SK-N-SH treated with all-trans-retinoic acid at 6 μM for 48 hours (cell line): Measurements from ENCODE around the gene PGM1.
A peak's percentile ranks its signal among the peaks of the same experiment; 100 is the strongest.

Experiments used
- ATAC-seq: fragments of 200-7000 bp; cut with Tn5 transposase; 3 replicates; pipeline ENCODE4 v1.9.1; 2020; ENCODE audit warnings: mild to moderate bottlenecking, moderate library complexity
- BACH2 ChIP-seq: fragments of 250-450 bp; sonication (Bioruptor Pico); IDR thresholded peaks from 2 replicates; pipeline ENCODE4 v1.9.0; 2021; ENCODE audit warnings: mild to moderate bottlenecking, borderline replicate concordance
- ESRRG ChIP-seq: fragments of 250-450 bp; sonication (Bioruptor Pico); IDR thresholded peaks from 2 replicates; pipeline ENCODE4 v1.6.1; 2021; ENCODE audit warnings: mild to moderate bottlenecking
- GLIS3 ChIP-seq: fragments of 250-450 bp; sonication (Bioruptor Pico); IDR thresholded peaks from 2 replicates; pipeline ENCODE4 v1.5.0; 2020; ENCODE audit warnings: mild to moderate bottlenecking, moderate library complexity
- ISL1 ChIP-seq: fragments of 250-450 bp; sonication (Bioruptor Pico); IDR thresholded peaks from 2 replicates; pipeline ENCODE4 v2.1.2; 2022; ENCODE audit warnings: mild to moderate bottlenecking, moderate library complexity
- OSR1 ChIP-seq: fragments of 250-450 bp; sonication (Bioruptor Pico); IDR thresholded peaks from 2 replicates; pipeline ENCODE4 v1.8.0; 2022; ENCODE audit warnings: moderate library complexity, mild to moderate bottlenecking, inconsistent platforms
- RARB ChIP-seq: fragments of 250-450 bp; sonication (Bioruptor Pico); IDR thresholded peaks from 2 replicates; pipeline ENCODE4 v1.8.0; 2021; ENCODE audit warnings: mild to moderate bottlenecking, moderate library complexity
- SNAI2 ChIP-seq: fragments of 250-450 bp; sonication (Bioruptor Pico); IDR thresholded peaks from 2 replicates; pipeline ENCODE4 v1.5.0; 2020; ENCODE audit warnings: mild to moderate bottlenecking, moderate library complexity
- TOX ChIP-seq: fragments of 250-450 bp; sonication (Bioruptor Pico); IDR thresholded peaks from 2 replicates; pipeline ENCODE4 v1.8.0; 2021; ENCODE audit warnings: mild to moderate bottlenecking, moderate library complexity, borderline replicate concordance
- ZC3H10 ChIP-seq: fragments of 250-450 bp; sonication (Bioruptor Pico); IDR thresholded peaks from 2 replicates; pipeline ENCODE4 v1.5.1; 2021; ENCODE audit warnings: mild to moderate bottlenecking, moderate library complexity
- ZFP30 ChIP-seq: fragments of 450-650 bp; formaldehyde crosslinking; IDR thresholded peaks from 2 replicates; pipeline ENCODE4 v1.5.0; 2022; ENCODE audit warnings: mild to moderate bottlenecking, moderate library complexity
- ZNF70 ChIP-seq: fragments of 450-650 bp; formaldehyde crosslinking; IDR thresholded peaks from 2 replicates; pipeline ENCODE4 v1.5.0; 2020; ENCODE audit warnings: mild to moderate bottlenecking, moderate library complexity
- ZNF8 ChIP-seq: fragments of 450-650 bp; formaldehyde crosslinking; IDR thresholded peaks from 2 replicates; pipeline ENCODE4 v1.5.0; 2020; ENCODE audit warnings: mild to moderate bottlenecking, moderate library complexity
- TF ChIP-seq, protein P1 (sequence below): fragments of 250-450 bp; sonication (Bioruptor Pico); IDR thresholded peaks from 2 replicates; pipeline ENCODE4 v1.5.1; 2021; ENCODE audit warnings: mild to moderate bottlenecking, moderate library complexity
- TF ChIP-seq, protein P2 (sequence below): fragments of 250-450 bp; sonication (Bioruptor Pico); IDR thresholded peaks from 2 replicates; pipeline ENCODE4 v1.8.0; 2020; ENCODE audit warnings: mild to moderate bottlenecking, moderate library complexity, borderline replicate concordance
- TF ChIP-seq, protein P3 (sequence below): fragments of 250-450 bp; sonication (Bioruptor Pico); IDR thresholded peaks from 2 replicates; pipeline ENCODE4 v1.8.0; 2021; ENCODE audit warnings: low read depth, mild to moderate bottlenecking, moderate library complexity, borderline replicate concordance
- TF ChIP-seq, protein P4 (sequence below): fragments of 250-450 bp; sonication (Bioruptor Pico); IDR thresholded peaks from 2 replicates; pipeline ENCODE4 v1.5.0; 2020; ENCODE audit warnings: mild to moderate bottlenecking, moderate library complexity

Gene PGM1

DNA sequence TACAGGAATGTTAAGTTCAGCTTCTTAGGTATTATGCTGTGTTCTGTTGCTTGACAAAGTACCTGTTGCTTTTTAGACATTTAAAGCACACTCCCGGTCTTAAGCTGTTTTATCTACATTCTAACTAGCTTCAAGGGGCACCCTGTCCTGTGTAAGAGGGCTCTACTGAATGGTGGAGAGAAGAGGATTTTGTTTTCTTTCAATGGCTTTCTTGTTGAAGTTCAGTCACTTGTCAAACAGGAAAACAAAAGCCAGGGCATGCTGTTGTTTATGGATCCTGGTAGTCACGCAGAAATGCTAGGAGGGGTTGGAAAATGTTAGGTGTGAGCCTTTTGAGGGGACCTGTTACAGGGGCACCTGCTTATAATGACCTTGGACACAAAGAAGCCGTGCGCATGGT lies 30.7 kb downstream of the PGM1 start:
- ATAC-seq, result no peak
- TF ChIP-seq GLIS3 (no peak), SNAI2 (CRISPR knock-in tag) (no peak), RARB (CRISPR knock-in tag) (no peak), ZNF8 (CRISPR knock-in tag) (no peak), OSR1 (CRISPR knock-in tag) (no peak), ZC3H10 (CRISPR knock-in tag) (no peak), BACH2 (CRISPR knock-in tag) (no peak), TOX (CRISPR knock-in tag) (no peak)
- TF ChIP-seq, protein P1, sequence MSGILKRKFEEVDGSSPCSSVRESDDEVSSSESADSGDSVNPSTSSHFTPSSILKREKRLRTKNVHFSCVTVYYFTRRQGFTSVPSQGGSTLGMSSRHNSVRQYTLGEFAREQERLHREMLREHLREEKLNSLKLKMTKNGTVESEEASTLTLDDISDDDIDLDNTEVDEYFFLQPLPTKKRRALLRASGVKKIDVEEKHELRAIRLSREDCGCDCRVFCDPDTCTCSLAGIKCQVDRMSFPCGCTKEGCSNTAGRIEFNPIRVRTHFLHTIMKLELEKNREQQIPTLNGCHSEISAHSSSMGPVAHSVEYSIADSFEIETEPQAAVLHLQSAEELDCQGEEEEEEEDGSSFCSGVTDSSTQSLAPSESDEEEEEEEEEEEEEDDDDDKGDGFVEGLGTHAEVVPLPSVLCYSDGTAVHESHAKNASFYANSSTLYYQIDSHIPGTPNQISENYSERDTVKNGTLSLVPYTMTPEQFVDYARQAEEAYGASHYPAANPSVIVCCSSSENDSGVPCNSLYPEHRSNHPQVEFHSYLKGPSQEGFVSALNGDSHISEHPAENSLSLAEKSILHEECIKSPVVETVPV, result no peak
- TF ChIP-seq, protein P2, sequence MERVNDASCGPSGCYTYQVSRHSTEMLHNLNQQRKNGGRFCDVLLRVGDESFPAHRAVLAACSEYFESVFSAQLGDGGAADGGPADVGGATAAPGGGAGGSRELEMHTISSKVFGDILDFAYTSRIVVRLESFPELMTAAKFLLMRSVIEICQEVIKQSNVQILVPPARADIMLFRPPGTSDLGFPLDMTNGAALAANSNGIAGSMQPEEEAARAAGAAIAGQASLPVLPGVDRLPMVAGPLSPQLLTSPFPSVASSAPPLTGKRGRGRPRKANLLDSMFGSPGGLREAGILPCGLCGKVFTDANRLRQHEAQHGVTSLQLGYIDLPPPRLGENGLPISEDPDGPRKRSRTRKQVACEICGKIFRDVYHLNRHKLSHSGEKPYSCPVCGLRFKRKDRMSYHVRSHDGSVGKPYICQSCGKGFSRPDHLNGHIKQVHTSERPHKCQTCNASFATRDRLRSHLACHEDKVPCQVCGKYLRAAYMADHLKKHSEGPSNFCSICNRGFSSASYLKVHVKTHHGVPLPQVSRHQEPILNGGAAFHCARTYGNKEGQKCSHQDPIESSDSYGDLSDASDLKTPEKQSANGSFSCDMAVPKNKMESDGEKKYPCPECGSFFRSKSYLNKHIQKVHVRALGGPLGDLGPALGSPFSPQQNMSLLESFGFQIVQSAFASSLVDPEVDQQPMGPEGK (CRISPR knock-in tag), result no peak
- TF ChIP-seq, protein P3, sequence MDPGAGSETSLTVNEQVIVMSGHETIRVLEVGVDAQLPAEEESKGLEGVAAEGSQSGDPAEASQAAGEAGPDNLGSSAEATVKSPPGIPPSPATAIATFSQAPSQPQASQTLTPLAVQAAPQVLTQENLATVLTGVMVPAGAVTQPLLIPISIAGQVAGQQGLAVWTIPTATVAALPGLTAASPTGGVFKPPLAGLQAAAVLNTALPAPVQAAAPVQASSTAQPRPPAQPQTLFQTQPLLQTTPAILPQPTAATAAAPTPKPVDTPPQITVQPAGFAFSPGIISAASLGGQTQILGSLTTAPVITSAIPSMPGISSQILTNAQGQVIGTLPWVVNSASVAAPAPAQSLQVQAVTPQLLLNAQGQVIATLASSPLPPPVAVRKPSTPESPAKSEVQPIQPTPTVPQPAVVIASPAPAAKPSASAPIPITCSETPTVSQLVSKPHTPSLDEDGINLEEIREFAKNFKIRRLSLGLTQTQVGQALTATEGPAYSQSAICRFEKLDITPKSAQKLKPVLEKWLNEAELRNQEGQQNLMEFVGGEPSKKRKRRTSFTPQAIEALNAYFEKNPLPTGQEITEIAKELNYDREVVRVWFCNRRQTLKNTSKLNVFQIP, result no peak

DNA sequence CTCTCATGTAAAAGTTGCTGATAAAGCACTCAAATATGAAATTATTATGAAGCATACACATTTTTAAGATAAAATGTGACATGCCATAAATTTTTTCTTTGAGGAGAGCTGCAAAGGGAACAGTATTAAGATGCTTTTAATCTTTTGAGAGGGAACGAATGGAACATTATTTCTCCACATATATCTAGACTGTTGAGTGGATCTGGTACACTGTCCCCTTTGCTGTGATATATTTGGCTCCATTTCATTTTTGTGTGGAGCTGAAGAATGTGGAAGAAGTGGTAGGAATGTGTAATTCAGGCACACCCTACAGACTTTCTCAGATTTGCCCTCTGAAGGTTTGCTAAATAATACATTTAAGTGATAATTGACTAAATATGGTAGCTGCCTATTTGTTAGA lies 31.7 kb downstream of the PGM1 start:
- peak; percentile 79 for ATAC-seq
- TF ChIP-seq ISL1 (CRISPR knock-in tag) (peak; percentile 91), ZNF8 (CRISPR knock-in tag) (no peak)
- TF ChIP-seq, protein P4, sequence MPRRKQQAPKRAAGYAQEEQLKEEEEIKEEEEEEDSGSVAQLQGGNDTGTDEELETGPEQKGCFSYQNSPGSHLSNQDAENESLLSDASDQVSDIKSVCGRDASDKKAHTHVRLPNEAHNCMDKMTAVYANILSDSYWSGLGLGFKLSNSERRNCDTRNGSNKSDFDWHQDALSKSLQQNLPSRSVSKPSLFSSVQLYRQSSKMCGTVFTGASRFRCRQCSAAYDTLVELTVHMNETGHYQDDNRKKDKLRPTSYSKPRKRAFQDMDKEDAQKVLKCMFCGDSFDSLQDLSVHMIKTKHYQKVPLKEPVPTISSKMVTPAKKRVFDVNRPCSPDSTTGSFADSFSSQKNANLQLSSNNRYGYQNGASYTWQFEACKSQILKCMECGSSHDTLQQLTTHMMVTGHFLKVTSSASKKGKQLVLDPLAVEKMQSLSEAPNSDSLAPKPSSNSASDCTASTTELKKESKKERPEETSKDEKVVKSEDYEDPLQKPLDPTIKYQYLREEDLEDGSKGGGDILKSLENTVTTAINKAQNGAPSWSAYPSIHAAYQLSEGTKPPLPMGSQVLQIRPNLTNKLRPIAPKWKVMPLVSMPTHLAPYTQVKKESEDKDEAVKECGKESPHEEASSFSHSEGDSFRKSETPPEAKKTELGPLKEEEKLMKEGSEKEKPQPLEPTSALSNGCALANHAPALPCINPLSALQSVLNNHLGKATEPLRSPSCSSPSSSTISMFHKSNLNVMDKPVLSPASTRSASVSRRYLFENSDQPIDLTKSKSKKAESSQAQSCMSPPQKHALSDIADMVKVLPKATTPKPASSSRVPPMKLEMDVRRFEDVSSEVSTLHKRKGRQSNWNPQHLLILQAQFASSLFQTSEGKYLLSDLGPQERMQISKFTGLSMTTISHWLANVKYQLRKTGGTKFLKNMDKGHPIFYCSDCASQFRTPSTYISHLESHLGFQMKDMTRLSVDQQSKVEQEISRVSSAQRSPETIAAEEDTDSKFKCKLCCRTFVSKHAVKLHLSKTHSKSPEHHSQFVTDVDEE, result no peak
- TF ChIP-seq, protein P3, result no peak

DNA sequence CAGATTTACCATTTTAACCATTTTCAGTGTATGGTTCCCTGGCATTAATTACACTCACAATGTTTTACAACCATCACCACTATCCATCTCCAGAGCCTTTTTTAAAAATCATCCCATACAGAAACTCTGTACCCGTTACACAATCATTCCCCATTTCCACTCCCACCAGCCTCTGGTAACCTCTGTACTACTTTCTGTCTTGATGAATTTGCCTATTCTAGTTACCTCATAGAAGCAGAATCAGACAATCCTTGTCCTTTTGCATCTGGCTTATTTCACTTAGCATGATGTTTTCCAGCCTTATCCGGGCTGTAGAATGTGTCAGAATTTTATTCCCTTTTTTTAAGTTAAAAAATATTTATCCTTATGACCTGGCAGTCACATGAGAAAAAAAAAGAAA lies 33.0 kb downstream of the PGM1 start:
- peak; percentile 41; the same call in 1 of the 3 replicates for ATAC-seq

DNA sequence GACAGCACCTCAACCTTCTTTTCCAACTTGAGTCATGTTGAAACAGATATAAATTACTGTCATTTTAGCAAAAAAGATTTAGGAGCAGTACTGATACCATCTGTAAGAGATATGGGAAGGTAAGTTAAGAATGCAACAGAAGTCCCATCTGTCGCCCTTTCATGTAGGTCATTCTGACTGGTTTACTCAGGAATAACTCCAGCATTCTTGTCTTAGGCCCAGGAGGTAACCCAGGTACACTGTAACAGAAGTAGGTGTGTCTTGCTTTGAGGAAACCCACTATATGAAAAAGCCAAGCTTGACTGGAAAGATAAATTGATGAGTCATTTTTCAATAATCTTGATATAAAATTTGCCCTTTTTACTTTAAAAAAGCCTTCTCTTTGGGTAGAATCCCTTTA lies 35.4 kb downstream of the PGM1 start:
- TF ChIP-seq, protein P2 (CRISPR knock-in tag), result no peak
- no peak for TF ChIP-seq ISL1 (CRISPR knock-in tag)
- TF ChIP-seq BACH2 (CRISPR knock-in tag), result no peak
- no peak for TF ChIP-seq ZNF70
- TF ChIP-seq ESRRG (CRISPR knock-in tag), result no peak
- TF ChIP-seq OSR1 (CRISPR knock-in tag), result no peak
- TF ChIP-seq, protein P1, result no peak
- TF ChIP-seq SNAI2 (CRISPR knock-in tag), result no peak
- TF ChIP-seq ZFP30 (CRISPR knock-in tag), result no peak
- no peak for ATAC-seq

More for the DNA sequence above, 33.0 kb downstream of the PGM1 start:
- TF ChIP-seq, protein P2 (CRISPR knock-in tag), result no peak
- TF ChIP-seq ZC3H10 (CRISPR knock-in tag) (no peak), TOX (CRISPR knock-in tag) (0 out of 2 replicates have a peak, but pooled peaks have one; percentile 17)
